Fibroblast of the conjunctiva (primary cell): ENCODE results near the gene CCDC186.
"Not testable (repeated sequence)": the region's sequence is repeated elsewhere in the genome, so short reads cannot be mapped to it uniquely, and the experiment has no call there.

ENCODE experiments used
- DNase-seq: peaks from one replicate; pipeline ENCODE4 v3.0.0-alpha.2; 2010; ENCODE audit warnings: low read depth

The CCDC186 gene

DNA sequence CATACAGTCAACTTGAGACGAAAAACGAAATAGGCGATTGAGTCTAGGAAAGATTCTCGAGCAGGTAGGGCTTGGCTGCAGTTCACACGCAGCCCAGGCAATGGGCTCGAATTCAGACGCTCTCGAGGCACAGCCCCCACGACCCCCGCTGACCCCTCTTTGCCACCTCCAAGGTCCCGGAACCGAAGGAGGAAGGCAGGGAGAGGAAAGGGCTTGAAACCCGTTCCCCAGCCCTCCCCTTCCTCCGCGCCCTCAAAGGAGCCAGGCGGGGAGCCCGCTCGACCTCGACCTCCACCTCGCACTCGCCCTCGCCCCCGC lies 441 bp downstream of the CCDC186 start:
- no peak for DNase-seq

GRCh38 chr10:114172776-114173602 lies 1.0 kb downstream of the CCDC186 start:
- no peak for DNase-seq

DNA sequence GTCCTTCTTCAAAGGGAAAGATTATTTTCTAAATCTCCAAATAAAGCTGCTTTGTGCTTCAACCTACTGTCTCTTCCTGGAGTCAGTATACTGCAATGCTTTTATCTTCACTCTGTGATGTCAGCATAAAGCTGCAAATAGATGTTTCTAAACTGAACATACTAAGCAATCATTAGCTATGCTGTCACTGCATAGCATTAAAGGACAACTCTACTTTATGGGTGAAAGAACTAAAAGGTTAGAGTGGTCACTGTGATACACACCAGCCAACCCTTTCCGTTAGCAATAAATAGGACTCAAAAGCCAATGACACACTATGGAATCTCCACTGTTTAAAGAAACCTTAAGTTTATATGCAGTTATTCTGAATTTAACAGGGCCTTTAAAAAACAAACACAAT lies 1.8 kb downstream of the CCDC186 start:
- no peak for DNase-seq

DNA sequence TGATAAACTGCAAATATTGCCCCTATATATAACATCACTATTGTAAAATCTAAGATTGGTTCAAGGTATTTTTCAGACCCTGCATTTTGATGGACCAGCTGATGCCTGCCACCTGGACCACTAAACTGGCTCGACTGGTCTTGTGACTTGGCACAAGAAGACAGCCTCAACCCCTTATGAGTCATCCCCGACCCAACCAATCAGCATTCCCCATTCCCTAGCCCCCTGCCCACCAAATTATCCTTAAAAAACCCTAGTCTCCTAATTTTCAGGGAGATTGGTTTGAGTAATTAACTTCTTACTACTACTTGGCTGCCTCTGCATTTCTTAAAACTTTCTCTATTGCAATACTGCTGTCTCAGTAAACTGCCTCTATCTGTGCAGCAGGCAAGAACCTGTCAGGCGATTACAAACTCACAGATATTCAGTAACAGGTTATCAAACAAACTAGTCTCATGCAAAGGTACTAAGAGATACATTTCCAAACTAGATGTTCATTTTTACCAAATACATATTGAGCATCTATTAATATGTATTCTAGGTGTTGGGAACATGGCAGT lies 5.5 kb downstream of the CCDC186 start:
- DNase-seq: no peak

DNA sequence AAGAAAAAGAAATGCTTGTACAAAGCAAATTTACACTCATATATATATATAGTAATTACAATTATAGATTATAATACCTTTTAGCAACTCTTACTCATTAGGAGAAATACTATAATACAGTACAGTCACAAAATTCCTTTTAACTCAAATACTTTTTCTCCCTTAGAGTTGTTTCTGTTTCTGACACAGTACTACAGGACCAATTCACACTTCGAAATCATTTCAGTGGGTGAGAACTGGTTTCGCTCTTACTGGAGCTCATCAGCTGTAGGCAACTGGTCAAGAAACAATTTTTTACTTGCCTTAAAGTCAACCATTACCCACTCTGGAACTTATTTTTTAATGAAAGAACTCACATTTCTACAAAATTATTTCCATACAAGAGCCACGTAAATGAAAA lies 6.0 kb downstream of the CCDC186 start:
- no peak for DNase-seq

DNA sequence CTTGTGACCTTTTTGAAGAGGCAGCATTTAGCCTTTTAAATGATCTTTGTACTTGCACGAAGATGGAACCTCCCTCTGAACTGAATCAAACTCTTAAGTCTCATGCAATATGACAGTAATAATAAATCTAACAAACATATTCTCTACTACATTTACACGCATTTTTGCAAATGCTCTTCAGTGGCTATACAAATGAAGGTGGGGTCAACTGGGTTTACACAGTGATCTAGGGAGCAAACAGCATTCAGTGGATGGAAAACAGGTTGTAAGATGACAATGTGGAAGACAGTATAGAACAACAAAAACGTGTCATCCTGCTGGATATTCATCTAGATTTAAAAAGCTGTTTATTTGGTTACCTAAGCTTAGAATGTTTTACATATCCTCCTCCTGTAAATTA lies 7.5 kb downstream of the CCDC186 start:
- DNase-seq: no peak

DNA sequence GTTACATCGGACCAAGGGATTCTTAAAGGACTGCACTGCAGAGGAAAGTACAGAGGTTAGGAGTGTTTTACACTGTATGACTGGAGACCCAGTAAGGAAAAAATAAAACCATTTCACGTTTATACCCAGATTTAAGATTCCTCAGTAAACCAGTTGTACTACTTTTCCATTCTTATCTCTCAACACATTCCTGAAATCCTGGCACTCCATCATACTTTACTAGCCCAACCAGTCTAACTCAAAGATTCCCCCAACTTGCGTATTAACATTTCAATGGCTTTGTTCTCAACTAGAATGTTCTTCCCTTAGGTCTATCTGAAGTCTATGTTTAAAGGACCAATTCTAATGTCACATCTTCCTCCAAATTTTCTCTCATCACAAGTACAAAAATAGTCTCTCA lies 8.0 kb downstream of the CCDC186 start:
- DNase-seq: no peak

- DNase-seq: no peak
These were observed 10.9 kb downstream of the CCDC186 start for GRCh38 chr10:114163062-114163461.

DNA sequence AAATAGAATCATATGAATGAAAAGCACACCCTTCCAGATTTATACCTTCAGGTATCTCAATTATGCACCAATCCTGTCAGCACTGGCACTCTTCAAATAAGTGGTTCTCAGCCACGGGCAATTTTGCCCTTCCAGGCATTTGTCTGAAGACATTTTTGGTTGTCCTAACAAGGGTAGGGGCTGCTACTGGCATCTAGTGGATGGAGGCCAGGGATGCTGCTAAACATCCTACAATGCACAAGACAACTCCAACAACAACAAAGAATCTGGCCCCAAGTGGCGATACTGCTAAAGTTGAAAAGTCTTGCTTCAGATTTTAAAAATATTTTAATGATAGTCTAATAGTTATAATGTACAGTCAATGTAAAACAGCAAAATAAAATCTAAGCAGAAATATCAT lies 16.1 kb downstream of the CCDC186 start:
- no peak for DNase-seq

DNA sequence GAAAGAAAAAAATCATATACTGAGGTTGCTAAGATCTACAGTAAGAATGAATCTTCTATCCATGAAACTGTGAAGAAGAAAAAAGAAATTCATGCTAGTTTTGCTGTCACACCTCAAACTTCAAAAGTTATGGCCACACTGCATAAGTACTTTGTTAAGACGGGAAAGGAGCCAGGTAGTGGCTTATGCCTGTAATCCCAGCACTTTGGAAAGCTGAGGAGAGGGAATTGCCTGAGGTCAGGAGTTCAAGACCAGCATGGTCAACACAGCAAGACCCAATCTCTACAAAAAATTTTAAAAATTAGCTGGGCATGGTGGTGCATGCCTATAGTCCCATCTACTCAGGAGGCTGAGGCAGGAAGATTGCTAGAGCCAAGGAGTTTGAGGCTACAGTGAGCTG lies 22.1 kb downstream of the CCDC186 start:
- DNase-seq: no peak

DNA sequence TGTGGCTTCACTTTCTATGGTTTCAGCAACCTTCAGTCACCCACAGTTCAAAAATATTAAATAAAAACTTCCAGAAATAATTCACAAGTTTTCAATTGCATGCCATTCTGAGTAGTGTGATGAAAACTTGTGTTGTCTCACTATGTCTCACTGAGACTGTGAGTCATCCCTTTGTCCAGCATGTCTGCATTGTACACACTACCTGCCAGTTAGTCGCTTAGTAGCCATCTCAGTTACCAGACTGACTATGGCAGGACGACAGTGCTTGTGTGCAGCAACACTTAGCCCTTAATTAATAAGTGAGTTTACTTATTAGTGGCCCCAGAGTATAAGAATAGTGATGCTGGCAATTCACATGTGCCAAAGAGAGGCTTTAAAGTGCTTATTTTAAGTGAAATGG lies 22.5 kb downstream of the CCDC186 start:
- DNase-seq: peak; percentile 39

DNA sequence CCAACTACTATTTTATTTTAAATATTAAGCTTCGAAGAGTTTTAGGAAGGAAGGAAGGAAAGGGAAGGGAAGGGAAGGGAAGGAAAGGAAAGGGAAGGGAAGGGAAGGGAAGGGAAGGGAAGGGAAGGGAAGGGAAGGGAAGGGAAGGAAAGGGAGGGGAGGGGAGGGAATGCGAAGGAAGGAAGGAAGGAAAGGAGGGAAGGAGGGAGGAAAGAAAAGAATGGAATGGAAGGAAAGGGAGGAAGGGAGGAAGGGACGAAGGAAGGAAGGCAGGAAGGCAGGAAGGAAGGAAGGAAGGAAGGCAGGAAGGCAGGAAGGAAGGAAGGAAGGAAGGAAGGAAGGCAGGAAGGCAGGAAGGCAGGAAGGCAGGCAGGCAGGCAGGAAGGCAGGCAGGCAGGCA lies 24.5 kb downstream of the CCDC186 start:
- not testable (repeated sequence) for DNase-seq

DNA sequence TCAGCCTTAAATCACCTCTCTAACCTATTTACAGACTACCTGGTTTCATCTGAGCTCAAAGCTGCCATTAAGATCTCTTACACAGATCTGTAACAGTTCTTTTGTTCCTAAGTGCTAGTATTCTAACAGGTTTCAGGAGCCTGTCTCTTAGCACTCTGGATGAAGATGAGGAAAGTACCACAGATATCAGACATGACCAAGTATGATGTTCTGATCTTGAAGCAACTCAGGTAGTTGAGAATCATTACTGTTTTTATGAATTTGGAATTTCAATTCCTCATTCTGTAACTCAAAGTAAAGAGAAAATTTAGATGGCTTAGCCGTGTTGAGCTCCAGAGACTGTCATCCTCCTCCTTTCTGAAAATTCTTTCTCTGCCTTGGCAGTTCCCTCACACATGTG lies 30.8 kb downstream of the CCDC186 start:
- no peak for DNase-seq

GRCh38 chr10:114142018-114142417 lies 32.0 kb downstream of the CCDC186 start:
- DNase-seq: no peak

DNA sequence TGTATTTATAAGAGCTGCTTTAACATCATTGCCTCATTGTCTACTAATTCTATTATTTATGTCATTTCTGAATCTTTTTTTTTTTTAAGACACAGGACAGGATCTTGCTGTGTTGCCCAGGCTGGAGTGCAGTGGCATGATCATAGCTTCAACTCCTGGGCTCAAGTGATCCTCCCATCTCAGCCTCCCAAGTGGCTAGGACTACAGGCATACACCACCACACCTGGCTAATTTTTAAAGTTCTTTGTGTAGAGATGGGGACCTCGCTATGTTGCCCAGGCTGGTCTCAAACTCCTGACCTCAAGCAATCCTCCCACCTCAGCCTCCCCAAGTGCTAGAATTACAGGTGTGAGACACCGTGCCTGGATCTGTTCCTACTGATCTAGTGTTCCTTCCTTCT lies 33.2 kb downstream of the CCDC186 start:
- DNase-seq: not testable (repeated sequence)

- DNase-seq: no peak
These were observed 34.0 kb downstream of the CCDC186 start for GRCh38 chr10:114140036-114140435.

DNA sequence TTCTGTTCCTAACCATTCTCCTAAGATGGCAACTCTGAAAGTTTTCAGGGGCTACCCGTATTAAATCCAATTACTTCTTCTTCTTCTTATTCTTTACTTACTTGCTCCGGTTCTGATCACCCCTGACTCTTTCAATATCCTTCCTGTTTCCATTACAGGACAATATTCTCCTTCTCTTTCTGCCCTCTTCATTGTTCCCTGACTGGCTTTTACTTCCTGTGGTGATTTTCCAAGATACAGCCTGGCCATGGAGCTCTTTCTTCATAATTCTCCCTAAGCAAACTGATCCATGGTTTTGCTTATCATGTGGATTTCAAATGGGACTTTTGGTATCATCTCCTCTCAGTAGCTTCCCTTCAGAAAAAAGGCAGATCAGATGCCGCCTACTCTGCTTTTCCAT lies 35.4 kb downstream of the CCDC186 start:
- no peak for DNase-seq

DNA sequence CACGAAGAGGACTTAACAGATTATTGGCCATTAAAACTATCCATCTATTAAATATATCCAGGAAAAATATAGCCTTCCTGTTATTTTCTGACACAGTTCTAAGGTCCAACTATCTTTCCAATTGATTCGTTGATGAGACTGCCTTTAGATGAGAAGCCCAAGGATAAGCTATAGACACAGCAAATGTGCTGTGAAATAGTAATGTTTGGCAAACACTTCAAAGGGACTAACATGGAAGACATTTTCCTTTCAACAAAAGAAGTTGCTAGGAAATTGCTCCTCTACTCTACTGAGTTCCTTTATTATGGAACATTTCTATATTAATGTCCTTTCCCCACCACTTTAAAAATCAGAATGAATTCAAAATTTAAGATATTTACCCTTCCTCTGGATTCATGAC lies 38.5 kb downstream of the CCDC186 start:
- no peak for DNase-seq

DNA sequence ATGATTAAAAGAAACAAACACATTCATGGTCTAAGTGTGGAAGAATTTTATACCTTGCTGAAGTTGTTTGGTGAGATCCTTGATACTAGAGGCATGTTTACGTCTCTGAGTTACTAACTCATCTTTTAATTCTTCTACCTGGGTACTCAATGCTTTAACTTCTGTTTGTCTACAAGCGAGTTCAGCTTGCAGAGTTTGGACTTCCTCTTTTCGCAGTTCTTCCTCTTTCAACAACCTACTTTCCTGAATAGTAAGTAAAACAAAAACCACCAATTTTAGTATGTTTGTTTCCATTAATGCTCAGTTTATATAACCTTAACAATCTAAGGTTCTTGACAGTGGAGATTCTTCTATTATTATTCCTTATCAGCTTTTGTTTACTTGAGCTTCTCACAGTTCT lies 42.9 kb downstream of the CCDC186 start:
- no peak for DNase-seq

DNA sequence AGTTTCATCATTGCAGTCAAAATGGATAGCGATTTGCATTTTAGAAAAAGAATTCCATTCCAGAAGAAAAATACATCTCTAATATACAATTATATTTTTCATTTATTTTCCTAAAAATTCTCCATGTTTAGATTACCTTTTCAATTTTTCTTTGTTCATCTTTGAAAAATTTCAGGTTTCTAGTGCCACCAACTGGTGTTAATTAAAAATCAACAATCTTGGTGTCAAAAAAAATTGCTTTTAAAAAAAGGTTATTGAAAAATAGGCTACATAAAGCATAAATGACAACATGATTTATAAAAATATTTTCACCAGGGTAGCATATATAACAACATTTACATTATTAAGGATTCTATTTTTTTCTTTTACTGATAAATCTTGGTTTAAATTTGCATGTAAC lies 53.0 kb downstream of the CCDC186 start:
- DNase-seq: no peak

DNA sequence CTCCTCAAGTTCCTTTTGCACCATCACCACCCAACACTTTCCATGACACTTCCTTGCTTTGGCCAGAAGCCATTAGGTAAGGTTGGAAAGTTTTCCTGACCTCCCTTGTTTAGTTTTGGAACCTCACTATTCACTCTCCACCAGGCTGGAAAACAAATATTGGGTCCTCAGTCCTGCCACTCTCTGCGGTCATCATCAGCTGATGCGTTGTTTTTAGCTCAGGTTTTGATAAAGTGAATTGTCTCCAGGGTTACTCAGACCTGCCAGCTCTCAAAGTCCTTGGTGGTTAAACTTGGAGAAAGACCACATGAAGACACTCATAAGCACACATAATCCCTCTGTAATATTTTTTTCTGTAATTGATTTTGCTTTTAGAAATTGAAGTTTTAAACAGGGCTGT lies 55.5 kb downstream of the CCDC186 start:
- no peak for DNase-seq

DNA sequence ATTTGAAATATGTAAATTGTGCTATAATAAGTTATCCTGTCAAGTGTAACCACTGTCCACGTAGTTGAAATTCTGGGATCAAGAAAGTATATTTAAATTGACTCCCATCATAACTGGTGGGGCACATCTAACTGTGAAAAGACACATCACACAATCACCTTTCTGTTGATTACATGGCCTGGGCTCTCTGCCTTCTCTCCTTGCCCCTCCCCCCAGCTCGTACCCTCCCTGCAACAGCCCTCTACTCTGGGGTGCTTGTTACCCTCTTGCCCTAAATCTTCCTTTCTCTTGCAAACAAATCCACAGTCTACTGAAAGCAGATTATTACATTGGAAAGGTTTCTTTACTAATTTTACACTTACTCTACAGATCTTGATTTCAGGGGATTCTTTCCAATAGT lies 56.3 kb downstream of the CCDC186 start:
- DNase-seq: no peak

DNA sequence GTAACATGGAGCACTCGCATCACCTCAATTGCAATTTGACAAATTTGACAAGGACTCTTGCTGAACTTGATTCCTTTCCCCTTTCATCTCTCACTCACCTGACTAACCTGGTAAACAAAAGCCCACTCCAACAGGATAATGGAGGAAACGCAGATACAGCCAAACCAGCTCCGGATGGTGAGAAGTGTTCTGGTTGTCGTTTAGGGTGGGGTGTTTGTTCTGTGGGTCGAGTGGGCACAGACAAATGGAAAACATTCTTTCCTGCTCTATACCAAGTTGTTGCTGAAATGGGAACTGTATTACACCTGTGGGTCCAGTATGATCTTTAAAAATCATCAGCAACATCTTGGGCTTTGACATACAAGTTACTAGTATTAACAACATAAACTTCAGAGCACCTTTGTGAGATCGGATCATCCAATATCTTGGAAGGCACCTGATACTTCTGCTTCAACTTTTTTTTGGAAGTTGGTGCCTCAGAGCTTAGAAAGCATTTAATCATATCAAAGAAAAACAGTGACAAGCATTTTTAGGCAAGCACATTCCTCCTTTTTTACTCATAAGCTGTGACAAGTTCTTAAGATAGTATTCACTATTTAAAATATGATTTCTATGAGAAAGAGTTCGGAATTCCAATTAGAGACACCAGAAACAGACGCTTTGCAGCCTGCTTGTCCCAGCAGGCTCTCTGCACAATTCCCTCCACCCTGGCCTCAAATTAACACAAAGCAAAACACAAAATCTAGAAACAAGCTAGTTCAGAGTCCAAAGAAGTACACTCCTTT lies 58.1 kb downstream of the CCDC186 start:
- DNase-seq: no peak
